Liver (tissue), 9 donors: Measurements from ENCODE around the gene TSPAN13. TPM values are rescaled to one million over a fixed set of nuclear protein-coding genes. Genes with fewer than 3 reads are reported as not detected.

Experiments used
- DNase-seq: peaks from one replicate; pipeline ENCODE4 v3.0.0-alpha.2; 2017; ENCODE audit warnings: low spot score
- H3K27ac ChIP-seq, 2 donors: one replicate each; pipeline ENCODE4 v1.7.0; 2013; ENCODE audit warnings: inconsistent platforms in 2 of 2, low read length in 2 of 2, control low read depth in 1 of 2, low read depth in 1 of 2, mild to moderate bottlenecking in 1 of 2
- H3K27me3 ChIP-seq, 4 donors: one replicate each; pipeline versions ENCODE4 v1.6.1 to v1.7.0; 2013; ENCODE audit warnings: low read length in 3 of 4, inconsistent platforms in 1 of 4, mild to moderate bottlenecking in 1 of 4, moderate library complexity in 1 of 4; ENCODE audit not compliant: control insufficient read depth in 4 of 4, insufficient read depth in 4 of 4
- H3K36me3 ChIP-seq, 4 donors: one replicate each; pipeline versions ENCODE4 v1.6.1 to v1.7.0; 2013; ENCODE audit warnings: low read length in 3 of 4, mild to moderate bottlenecking in 3 of 4, low read depth in 1 of 4, moderate library complexity in 1 of 4; ENCODE audit not compliant: control insufficient read depth in 4 of 4, insufficient read depth in 3 of 4
- H3K4me1 ChIP-seq, 4 donors: one replicate each; pipeline versions ENCODE4 v1.6.1 to v1.7.0; 2013; ENCODE audit warnings: low read length in 3 of 4, mild to moderate bottlenecking in 3 of 4, moderate library complexity in 1 of 4; ENCODE audit not compliant: control insufficient read depth in 4 of 4, insufficient read depth in 4 of 4
- H3K4me3 ChIP-seq, 3 donors: one replicate each; pipeline versions ENCODE4 v1.6.1 to v1.7.0; 2013; ENCODE audit warnings: low read length in 3 of 3, control low read depth in 1 of 3, low read depth in 1 of 3, mild to moderate bottlenecking in 1 of 3
- H3K9ac ChIP-seq, 2 donors: one replicate each; pipeline ENCODE4 v1.7.0; 2013; ENCODE audit warnings: low read length in 2 of 2, mild to moderate bottlenecking in 2 of 2, moderate library complexity in 2 of 2, control low read depth in 1 of 2, low read depth in 1 of 2
- H3K9me3 ChIP-seq, 4 donors: one replicate each; pipeline versions ENCODE4 v1.6.1 to v1.7.0; 2013; ENCODE audit warnings: low read length in 3 of 4; ENCODE audit not compliant: control insufficient read depth in 4 of 4
- EGR1 ChIP-seq, 2 donors: IDR thresholded peaks; 2 replicates each; pipeline ENCODE4 v1.6.1; 2016 to 2018; ENCODE audit warnings: antibody characterized with exemption in 2 of 2, low read depth in 2 of 2
- HNF4G ChIP-seq: IDR thresholded peaks from 2 replicates; pipeline ENCODE4 v1.6.1; 2016; ENCODE audit warnings: antibody characterized with exemption
- JUND ChIP-seq, 2 donors: IDR thresholded peaks; 2 replicates each; pipeline ENCODE4 v1.6.1; 2016; ENCODE audit warnings: antibody characterized with exemption in 2 of 2
- SP1 ChIP-seq: IDR thresholded peaks from 2 replicates; pipeline ENCODE4 v1.6.1; 2018; ENCODE audit warnings: antibody characterized with exemption, mild to moderate bottlenecking
- YY1 ChIP-seq: IDR thresholded peaks from 2 replicates; pipeline ENCODE4 v1.6.1; 2016; ENCODE audit warnings: antibody characterized with exemption, mild to moderate bottlenecking
- WGBS: extraction: QIAGEN DNeasy Blood & Tissue Kit; methylation state at CpG from one replicate; pipeline ENCODE4 v1.1.7; 2013; 5-methylcytosine and 5-hydroxymethylcytosine counted together
- polyA plus RNA-seq, 2 donors: library from polyadenylated mRNA; stranded (reverse) in 1 of 2; unstranded in 1 of 2; fragments of 200-250 nt in 1 of 2; fragments of >200 nt in 1 of 2; fragmentation: Nextera tagmentation in 1 of 2; extraction: Ambion mirVana in 1 of 2; gene quantifications; one replicate each; pipeline versions ENCODE4 v1.2.1 to v1.2.3, GENCODE V29; 2013 to 2015
- total RNA-seq, 2 donors: library from RNA; depleted of rRNA; stranded (reverse); fragments of >200 nt; gene quantifications; one replicate each; pipeline ENCODE4 v1.2.3, GENCODE V29; 2014
- TF ChIP-seq, protein P1 (sequence below): fragments of 150-350 bp; IDR thresholded peaks from 2 replicates; pipeline ENCODE4 v1.5.1; 2017; ENCODE audit warnings: improper control_type of control experiment, low read depth, low read length; ENCODE audit not compliant: missing input control
- TF ChIP-seq, protein P2 (sequence below): IDR thresholded peaks from 2 replicates; pipeline ENCODE4 v1.6.1; 2016; ENCODE audit warnings: antibody characterized with exemption, mild to moderate bottlenecking
- donor health status: healthy.
- donor health status: healthy.
- donor health status: healthy.
- donor health status: healthy.
- donor health status: healthy.

The TSPAN13 gene
- total and polyA plus RNA-seq, 4 donors, result 8.9 to 24.4 (median 15.8) TPM

DNA sequence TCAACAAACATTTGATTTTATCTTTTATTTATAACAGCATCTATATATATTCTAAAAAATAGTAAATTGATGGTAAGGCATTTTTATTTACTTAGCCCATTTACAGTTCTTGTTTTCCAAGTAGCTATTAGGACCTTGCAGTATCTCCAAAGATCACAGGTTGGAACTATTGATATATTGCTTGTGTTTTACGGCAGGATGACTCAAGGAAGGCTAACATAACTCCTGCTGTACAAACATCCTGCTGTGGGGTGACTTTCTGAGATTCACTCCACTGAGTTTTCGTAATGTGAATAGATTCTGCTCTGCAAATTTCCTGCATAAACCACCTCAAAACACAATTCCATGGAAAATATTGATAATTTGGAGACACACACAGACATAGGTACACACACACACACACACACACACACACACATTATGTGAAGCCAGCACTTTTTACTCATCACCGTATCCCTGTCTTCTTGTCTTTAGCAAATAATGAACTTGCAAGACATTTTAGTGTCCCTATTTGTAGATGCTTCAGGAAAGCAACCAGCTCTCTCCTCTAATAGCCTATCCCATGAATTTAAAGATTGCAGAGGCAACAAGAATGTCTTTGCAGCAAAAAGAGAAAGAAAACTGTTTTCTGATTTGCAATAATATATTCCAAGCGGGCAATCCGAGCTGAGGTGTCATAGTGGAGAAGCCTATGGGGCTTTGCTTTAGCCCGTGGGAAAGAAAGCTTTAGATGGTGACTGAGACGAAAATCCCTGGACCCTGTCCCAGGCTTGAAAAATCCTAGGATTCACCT lies 50.5 kb downstream of the TSPAN13 start:
- H3K9me3 ChIP-seq, result no peaks in the 10 kb centered on the region
- 79% methylated on average over 7 of the region's 7 CpGs for WGBS
- no peak overlapping the region for H3K4me3 ChIP-seq
- H3K27ac ChIP-seq, result no peak overlapping the region
- H3K4me1 ChIP-seq, result no peaks in the 10 kb centered on the region
- DNase-seq, result no peak
- no peaks in the 10 kb centered on the region for H3K27me3 ChIP-seq
- no peak overlapping the region for H3K9ac ChIP-seq
- TF ChIP-seq, protein P1, sequence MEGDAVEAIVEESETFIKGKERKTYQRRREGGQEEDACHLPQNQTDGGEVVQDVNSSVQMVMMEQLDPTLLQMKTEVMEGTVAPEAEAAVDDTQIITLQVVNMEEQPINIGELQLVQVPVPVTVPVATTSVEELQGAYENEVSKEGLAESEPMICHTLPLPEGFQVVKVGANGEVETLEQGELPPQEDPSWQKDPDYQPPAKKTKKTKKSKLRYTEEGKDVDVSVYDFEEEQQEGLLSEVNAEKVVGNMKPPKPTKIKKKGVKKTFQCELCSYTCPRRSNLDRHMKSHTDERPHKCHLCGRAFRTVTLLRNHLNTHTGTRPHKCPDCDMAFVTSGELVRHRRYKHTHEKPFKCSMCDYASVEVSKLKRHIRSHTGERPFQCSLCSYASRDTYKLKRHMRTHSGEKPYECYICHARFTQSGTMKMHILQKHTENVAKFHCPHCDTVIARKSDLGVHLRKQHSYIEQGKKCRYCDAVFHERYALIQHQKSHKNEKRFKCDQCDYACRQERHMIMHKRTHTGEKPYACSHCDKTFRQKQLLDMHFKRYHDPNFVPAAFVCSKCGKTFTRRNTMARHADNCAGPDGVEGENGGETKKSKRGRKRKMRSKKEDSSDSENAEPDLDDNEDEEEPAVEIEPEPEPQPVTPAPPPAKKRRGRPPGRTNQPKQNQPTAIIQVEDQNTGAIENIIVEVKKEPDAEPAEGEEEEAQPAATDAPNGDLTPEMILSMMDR, result no peak
- no peaks in the 10 kb centered on the region for H3K36me3 ChIP-seq

DNA sequence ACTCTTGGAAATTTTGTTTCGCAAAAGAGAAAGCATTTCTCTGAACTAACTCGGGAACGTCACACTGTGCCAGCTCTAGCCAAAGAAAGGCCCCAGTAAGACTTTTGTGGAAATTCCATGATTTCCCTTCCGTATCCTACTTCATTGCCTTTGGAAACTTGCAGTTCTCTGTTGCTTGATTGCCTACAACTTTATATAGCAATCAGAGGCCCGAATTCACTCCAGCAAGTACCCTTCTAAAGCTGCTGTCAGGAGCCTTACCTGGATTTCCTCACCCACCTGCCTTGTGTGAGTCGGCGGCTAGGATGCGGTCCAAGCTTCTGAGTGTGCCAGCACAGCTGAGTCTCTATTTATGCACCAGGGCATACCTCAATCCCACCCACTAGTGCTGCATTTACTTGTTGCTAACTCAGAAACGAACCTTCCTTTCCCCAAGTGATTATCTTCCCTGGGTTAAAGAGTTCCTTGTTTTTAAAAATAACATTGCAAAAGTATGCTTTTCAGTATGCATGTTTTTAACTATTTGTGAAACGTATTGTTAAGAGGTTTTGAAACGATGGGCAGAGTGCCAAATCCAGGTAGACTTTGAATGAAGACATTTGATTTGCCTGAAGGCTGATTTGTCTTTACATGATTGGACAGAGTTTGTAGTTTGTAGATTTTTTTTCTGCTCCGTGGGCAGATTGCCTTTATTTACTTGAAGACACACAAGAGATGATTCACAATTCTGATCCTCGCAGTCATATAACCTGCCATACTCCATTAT lies 51.3 kb downstream of the TSPAN13 start, which contains the start of gene AGR2:
Gene AGR2 (minus strand): TSS at position 326 of the 766 bp plus-strand sequence. CDS start 3,203 bp downstream, outside the sequence.
- H3K27ac ChIP-seq, result no peak within 1 kb of the TSS
- H3K9ac ChIP-seq, result no peak within 1 kb of the TSS
- no peak for DNase-seq
- H3K4me3 ChIP-seq, result no peak within 1 kb of the TSS
- WGBS, result 72% methylated on average over 13 of the region's 13 CpGs
- no peaks in the 10 kb centered on the region for H3K4me1 ChIP-seq
- no peaks in the 10 kb centered on the region for H3K9me3 ChIP-seq
- H3K27me3 ChIP-seq, result no peaks in the 10 kb centered on the region
- no peak for TF ChIP-seq EGR1 (IDR thresholded peaks at IDR 0.05; ENCODE audit: low read depth in 2 of 2)
- no peaks in the 10 kb centered on the region for H3K36me3 ChIP-seq

DNA sequence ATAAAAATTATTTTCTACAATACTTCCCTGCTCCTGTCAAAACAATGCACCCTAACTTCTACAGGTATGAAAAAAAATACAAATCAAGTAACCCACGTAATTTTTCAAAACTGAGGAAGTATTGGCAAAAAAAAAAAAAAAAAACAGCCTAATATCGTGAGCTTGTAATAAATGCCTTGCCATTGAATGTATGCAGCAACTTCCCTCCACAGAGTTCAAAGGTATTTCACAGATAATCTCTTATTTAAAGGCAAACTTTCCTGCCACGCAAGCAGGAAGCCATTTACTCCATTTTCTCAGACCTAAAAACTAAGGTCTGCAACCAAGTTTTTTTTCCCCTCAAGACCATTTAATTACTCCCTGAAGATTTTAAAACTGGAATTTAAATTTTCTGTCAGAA lies 51.9 kb downstream of the TSPAN13 start:
- Histone ChIP-seq H3K9me3 (no peaks in the 10 kb centered on the region), H3K4me1 (no peaks in the 10 kb centered on the region), H3K27ac (no peak overlapping the region), H3K27me3 (no peaks in the 10 kb centered on the region), H3K36me3 (no peaks in the 10 kb centered on the region), H3K4me3 (no peak overlapping the region), H3K9ac (no peak overlapping the region)
- 58% methylated on average over 3 of the region's 3 CpGs for WGBS
- no peak for TF ChIP-seq HNF4G
- no peak for TF ChIP-seq JUND (IDR thresholded peaks at IDR 0.05)
- TF ChIP-seq, protein P2, sequence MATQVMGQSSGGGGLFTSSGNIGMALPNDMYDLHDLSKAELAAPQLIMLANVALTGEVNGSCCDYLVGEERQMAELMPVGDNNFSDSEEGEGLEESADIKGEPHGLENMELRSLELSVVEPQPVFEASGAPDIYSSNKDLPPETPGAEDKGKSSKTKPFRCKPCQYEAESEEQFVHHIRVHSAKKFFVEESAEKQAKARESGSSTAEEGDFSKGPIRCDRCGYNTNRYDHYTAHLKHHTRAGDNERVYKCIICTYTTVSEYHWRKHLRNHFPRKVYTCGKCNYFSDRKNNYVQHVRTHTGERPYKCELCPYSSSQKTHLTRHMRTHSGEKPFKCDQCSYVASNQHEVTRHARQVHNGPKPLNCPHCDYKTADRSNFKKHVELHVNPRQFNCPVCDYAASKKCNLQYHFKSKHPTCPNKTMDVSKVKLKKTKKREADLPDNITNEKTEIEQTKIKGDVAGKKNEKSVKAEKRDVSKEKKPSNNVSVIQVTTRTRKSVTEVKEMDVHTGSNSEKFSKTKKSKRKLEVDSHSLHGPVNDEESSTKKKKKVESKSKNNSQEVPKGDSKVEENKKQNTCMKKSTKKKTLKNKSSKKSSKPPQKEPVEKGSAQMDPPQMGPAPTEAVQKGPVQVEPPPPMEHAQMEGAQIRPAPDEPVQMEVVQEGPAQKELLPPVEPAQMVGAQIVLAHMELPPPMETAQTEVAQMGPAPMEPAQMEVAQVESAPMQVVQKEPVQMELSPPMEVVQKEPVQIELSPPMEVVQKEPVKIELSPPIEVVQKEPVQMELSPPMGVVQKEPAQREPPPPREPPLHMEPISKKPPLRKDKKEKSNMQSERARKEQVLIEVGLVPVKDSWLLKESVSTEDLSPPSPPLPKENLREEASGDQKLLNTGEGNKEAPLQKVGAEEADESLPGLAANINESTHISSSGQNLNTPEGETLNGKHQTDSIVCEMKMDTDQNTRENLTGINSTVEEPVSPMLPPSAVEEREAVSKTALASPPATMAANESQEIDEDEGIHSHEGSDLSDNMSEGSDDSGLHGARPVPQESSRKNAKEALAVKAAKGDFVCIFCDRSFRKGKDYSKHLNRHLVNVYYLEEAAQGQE, result no peak
- no peak for TF ChIP-seq YY1
- TF ChIP-seq SP1, result no peak
- DNase-seq, result no peak
